Mesenchymal stem cell (in vitro differentiated cells and primary cell): Measurements from ENCODE around the gene PLEKHG2.

ENCODE experiments used
- DNase-seq: peaks from one replicate; pipeline ENCODE4 v3.0.0-alpha.2; 2013
- H2AFZ ChIP-seq: one replicate; pipeline ENCODE4 v1.6.1; 2013; ENCODE audit warnings: low read depth, mild to moderate bottlenecking, control low read depth, inconsistent platforms, low read length, moderate library complexity
- H2AK5ac ChIP-seq: 2 replicates; pipeline ENCODE4 v1.6.1; 2013; ENCODE audit warnings: low read length, moderate library complexity, mild to moderate bottlenecking, inconsistent platforms; ENCODE audit not compliant: severe bottlenecking
- H2BK120ac ChIP-seq: one replicate; pipeline ENCODE4 v1.6.1; 2013; ENCODE audit warnings: low read depth, mild to moderate bottlenecking, inconsistent platforms, low read length, moderate library complexity
- H2BK12ac ChIP-seq, 2 experiments: one replicate each; pipeline ENCODE4 v1.6.1; 2013; ENCODE audit warnings: inconsistent platforms in 2 of 2, low read length in 2 of 2, mild to moderate bottlenecking in 2 of 2, moderate library complexity in 2 of 2, control low read depth in 1 of 2
- H2BK15ac ChIP-seq: one replicate; pipeline ENCODE4 v1.6.1; 2013; ENCODE audit warnings: mild to moderate bottlenecking, low read depth, inconsistent platforms; ENCODE audit not compliant: poor library complexity, severe bottlenecking
- H2BK5ac ChIP-seq: 2 replicates; pipeline ENCODE4 v1.6.1; 2013; ENCODE audit warnings: low read depth, mild to moderate bottlenecking, low read length, control low read depth, inconsistent platforms; ENCODE audit not compliant: poor library complexity, severe bottlenecking
- H3K14ac ChIP-seq, 2 experiments: one replicate each; pipeline ENCODE4 v1.6.1; 2013; ENCODE audit warnings: inconsistent platforms in 2 of 2, low read length in 2 of 2, control low read depth in 1 of 2, mild to moderate bottlenecking in 1 of 2, moderate library complexity in 1 of 2
- H3K18ac ChIP-seq, 2 experiments: one replicate each; pipeline ENCODE4 v1.6.1; 2013; ENCODE audit warnings: inconsistent platforms in 2 of 2, low read length in 2 of 2, control low read depth in 1 of 2, low read depth in 1 of 2, mild to moderate bottlenecking in 1 of 2
- H3K23ac ChIP-seq, 2 experiments: one replicate each; pipeline ENCODE4 v1.6.1; 2013; ENCODE audit warnings: inconsistent platforms in 2 of 2, low read length in 2 of 2, mild to moderate bottlenecking in 2 of 2, moderate library complexity in 2 of 2, control low read depth in 1 of 2
- H3K27ac ChIP-seq: 2 replicates; pipeline ENCODE4 v1.5.1; 2013; ENCODE audit warnings: mild to moderate bottlenecking, moderate library complexity, low read length, control low read depth, inconsistent platforms; ENCODE audit not compliant: poor library complexity, severe bottlenecking
- H3K27me3 ChIP-seq, 2 experiments: 2 replicates each; pipeline versions ENCODE4 v1.6.1 to v1.7.0; 2013; ENCODE audit warnings: low read length in 2 of 2, mild to moderate bottlenecking in 2 of 2, moderate library complexity in 2 of 2, control low read depth in 1 of 2, inconsistent platforms in 1 of 2; ENCODE audit not compliant: control insufficient read depth in 1 of 2, insufficient read depth in 1 of 2
- H3K36me3 ChIP-seq, 2 experiments: 2 replicates each; pipeline versions ENCODE4 v1.6.1 to v1.7.0; 2013; ENCODE audit warnings: low read length in 2 of 2, control low read depth in 1 of 2, inconsistent platforms in 1 of 2, low read depth in 1 of 2, mild to moderate bottlenecking in 1 of 2; ENCODE audit not compliant: insufficient read depth in 2 of 2, control insufficient read depth in 1 of 2
- H3K4ac ChIP-seq, 2 experiments: one replicate each; pipeline ENCODE4 v1.6.1; 2013; ENCODE audit warnings: inconsistent platforms in 2 of 2, low read length in 2 of 2, mild to moderate bottlenecking in 2 of 2, moderate library complexity in 2 of 2, control low read depth in 1 of 2, low read depth in 1 of 2
- H3K4me1 ChIP-seq: 2 replicates; pipeline ENCODE4 v1.6.1; 2013; ENCODE audit warnings: low read depth, low read length, control low read depth; ENCODE audit not compliant: control insufficient read depth, insufficient read depth
- H3K4me2 ChIP-seq: 2 replicates; pipeline ENCODE4 v1.6.1; 2013; ENCODE audit warnings: low read length, mild to moderate bottlenecking, inconsistent platforms; ENCODE audit not compliant: poor library complexity, severe bottlenecking
- H3K4me3 ChIP-seq, 2 experiments: 2 replicates each; pipeline versions ENCODE4 v1.5.1 to v1.7.0; 2013; ENCODE audit warnings: low read length in 2 of 2, mild to moderate bottlenecking in 2 of 2, control low read depth in 1 of 2, low read depth in 1 of 2; ENCODE audit not compliant: insufficient read depth in 1 of 2
- H3K79me1 ChIP-seq: replicated peaks from 2 replicates; pipeline ENCODE4 v1.6.1; 2013; ENCODE audit warnings: mild to moderate bottlenecking, control low read depth, low read length, inconsistent platforms; ENCODE audit not compliant: poor library complexity, severe bottlenecking
- H3K9ac ChIP-seq: 2 replicates; pipeline ENCODE4 v1.7.0; 2013; ENCODE audit warnings: mild to moderate bottlenecking, low read length, moderate library complexity
- H3K9me3 ChIP-seq: 2 replicates; pipeline ENCODE4 v1.7.0; 2013; ENCODE audit warnings: mild to moderate bottlenecking, low read length; ENCODE audit not compliant: control insufficient read depth
- H4K8ac ChIP-seq: one replicate; pipeline ENCODE4 v1.6.1; 2013; ENCODE audit warnings: inconsistent platforms, mild to moderate bottlenecking, low read length, moderate library complexity
- H4K91ac ChIP-seq: one replicate; pipeline ENCODE4 v1.6.1; 2013; ENCODE audit warnings: mild to moderate bottlenecking, low read length, inconsistent platforms
- WGBS: methylation state at CpG from one replicate; pipeline ENCODE4 v1.1.7; 2013; ENCODE audit warnings: mixed read lengths; 5-methylcytosine and 5-hydroxymethylcytosine counted together

Gene PLEKHG2

DNA sequence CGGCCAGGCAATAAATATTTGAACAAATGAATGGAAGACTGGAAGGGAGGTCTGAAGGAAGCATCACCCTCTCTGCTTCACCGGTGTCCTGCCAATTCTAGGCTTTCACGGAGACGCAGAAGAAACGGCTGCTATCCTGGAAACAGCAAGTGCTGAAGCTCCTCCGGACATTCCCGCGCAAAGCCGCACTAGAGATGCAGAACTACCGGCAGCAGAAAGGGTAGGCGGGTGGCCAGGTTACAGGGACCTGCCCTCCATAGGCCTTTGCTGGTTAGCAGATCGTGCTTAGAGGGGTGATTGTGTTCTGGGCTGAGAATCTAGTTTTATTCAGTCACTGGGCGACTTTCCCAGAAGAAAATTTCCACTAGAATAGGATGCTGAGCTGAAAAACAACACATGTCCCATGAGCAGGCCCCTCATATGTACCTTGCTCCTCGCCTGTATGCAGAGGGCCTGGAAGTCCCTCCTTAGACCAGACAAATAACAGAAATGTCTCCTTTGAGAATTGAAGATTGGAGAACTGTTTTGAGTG, 32.5 kb upstream of the PLEKHG2 start:
- no peaks in the 10 kb centered on the region for H3K9me3 ChIP-seq
- H3K18ac ChIP-seq = no peak overlapping the region
- H3K14ac ChIP-seq = no peak overlapping the region
- no peak overlapping the region for H3K23ac ChIP-seq
- H3K36me3 ChIP-seq = peaks cover 93 to 98% of the 10 kb centered on the region in 2 experiments
- no peaks in the 10 kb centered on the region for H3K27me3 ChIP-seq
- no peak overlapping the region for H2BK12ac ChIP-seq
- no peak overlapping the region for H2AK5ac ChIP-seq
- no peak overlapping the region for H4K8ac ChIP-seq
- no peak overlapping the region for H4K91ac ChIP-seq
- WGBS = 98% methylated on average over 13 of the region's 14 CpGs
- H3K27ac ChIP-seq = no peak overlapping the region
- H2BK5ac ChIP-seq = no peak overlapping the region
- H2AFZ ChIP-seq = no peak overlapping the region
- no peak overlapping the region for H3K4me3 ChIP-seq
- no peak overlapping the region for H3K4ac ChIP-seq
- H2BK15ac ChIP-seq = no peak overlapping the region
- no peak overlapping the region for H3K4me2 ChIP-seq
- peaks cover 19% of the 10 kb centered on the region for H3K79me1 ChIP-seq
- H3K4me1 ChIP-seq = no peaks in the 10 kb centered on the region
- H2BK120ac ChIP-seq = no peak overlapping the region
- DNase-seq = no peak
- peak overlapping the region; percentile 65 for H3K9ac ChIP-seq

DNA sequence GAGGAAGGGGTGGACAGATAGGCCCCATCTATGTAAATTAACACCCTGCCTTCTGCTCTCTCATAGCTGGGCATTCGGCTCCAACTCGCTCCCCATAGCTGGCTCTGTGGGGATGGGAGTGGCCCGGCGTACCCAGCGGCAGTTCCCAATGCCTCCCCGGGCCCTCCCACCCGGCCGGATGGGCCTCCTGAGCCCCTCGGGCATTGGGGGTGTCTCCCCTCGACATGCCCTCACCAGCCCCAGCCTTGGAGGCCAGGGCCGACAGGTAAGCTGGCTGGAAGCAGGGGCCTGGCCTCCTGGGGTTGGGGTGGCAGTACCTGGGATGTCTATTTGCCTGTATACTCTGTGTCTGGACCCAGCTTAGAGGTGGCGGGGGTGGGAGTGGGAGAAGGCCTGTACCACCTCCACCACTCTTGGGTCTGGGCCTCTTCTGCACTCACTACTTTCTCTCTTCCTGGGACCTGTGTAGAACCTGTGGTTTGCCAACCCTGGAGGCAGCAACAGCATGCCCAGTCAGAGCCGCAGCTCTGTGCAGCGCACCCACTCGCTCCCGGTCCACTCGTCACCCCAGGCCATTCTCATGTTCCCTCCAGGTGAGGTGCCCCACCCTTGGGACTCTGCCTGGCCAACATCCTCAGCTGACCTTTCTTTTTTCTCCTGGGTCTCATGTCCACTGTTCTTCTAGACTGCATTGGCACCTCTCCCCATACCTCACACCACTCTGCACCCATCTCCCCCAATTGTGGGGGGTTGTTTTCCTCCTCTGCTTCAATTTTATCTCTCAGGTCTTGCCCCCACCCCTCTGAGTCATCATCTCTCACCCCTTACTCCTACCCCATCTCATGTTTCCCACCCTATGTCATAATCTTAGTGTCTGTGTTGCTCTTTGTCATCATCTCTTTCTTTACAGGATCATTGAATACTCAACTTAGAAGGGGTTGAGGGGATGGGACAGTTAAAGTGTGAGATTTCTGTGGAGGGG, 31.7 kb upstream of the PLEKHG2 start:
- Histone ChIP-seq H2BK15ac (no peak overlapping the region), H2BK5ac (no peak overlapping the region), H4K91ac (no peak overlapping the region), H2AK5ac (no peak overlapping the region), H2AFZ (no peak overlapping the region), H2BK12ac (no peak overlapping the region), H3K79me1 (peaks cover 14% of the 10 kb centered on the region), H3K27ac (no peak overlapping the region), H4K8ac (no peak overlapping the region), H3K4ac (no peak overlapping the region), H2BK120ac (no peak overlapping the region), H3K9ac (peak overlapping the region; percentile 65), H3K4me1 (peaks cover 3% of the 10 kb centered on the region), H3K4me3 (no peak overlapping the region), H3K23ac (no peak overlapping the region), H3K4me2 (no peak overlapping the region), H3K27me3 (no peaks in the 10 kb centered on the region), H3K18ac (no peak overlapping the region), H3K9me3 (no peaks in the 10 kb centered on the region), H3K36me3 (peaks cover 93 to 98% of the 10 kb centered on the region in 2 experiments), H3K14ac (no peak overlapping the region)
- WGBS = 98% methylated on average over 15 of the region's 17 CpGs
- no peak for DNase-seq

DNA sequence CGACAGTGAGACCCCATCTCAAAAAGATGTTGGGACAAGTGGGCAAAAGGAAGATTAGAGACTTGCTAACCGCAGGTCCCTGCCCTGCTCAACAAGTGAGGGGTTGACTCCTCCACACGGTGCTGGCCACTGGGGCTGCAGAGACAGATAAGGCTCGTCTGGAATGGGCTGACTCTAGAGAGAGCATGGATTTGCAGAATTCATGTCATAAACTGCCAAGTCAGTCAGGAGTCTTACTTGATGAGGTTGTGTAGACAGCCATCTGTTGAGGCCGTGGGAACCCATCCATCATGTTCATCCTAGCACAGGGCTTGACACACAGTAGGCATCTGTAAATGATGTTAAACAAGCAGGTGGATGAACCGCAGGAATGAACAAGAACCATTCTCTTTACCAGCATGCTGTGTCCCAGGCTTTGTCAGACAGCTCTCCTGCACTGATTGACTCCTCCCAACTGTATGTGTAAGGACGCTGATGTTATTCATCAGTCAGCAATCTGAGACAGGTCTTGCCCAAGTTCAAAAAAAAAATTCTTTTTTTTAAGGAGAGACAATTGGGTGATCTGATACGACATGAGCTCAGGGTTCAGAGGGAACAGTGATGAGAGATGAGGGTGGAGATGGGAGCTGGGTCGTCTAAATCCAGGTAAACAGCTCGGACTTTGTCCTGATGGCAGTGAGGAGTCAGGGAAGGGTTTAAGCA, 30.4 kb upstream of the PLEKHG2 start:
- H3K4me2 ChIP-seq = no peak overlapping the region
- DNase-seq = no peak
- no peak overlapping the region for H2BK5ac ChIP-seq
- H3K36me3 ChIP-seq = peaks cover 93 to 98% of the 10 kb centered on the region in 2 experiments
- H3K27me3 ChIP-seq = no peaks in the 10 kb centered on the region
- H4K8ac ChIP-seq = no peak overlapping the region
- H2AFZ ChIP-seq = no peak overlapping the region
- H3K9ac ChIP-seq = peak overlapping the region; percentile 5
- H3K14ac ChIP-seq = no peak overlapping the region
- no peak overlapping the region for H3K4me3 ChIP-seq
- H3K23ac ChIP-seq = no peak overlapping the region
- no peak overlapping the region for H4K91ac ChIP-seq
- peaks cover 5% of the 10 kb centered on the region for H3K4me1 ChIP-seq
- H3K27ac ChIP-seq = no peak overlapping the region
- H3K79me1 ChIP-seq = peaks cover 9% of the 10 kb centered on the region
- H2BK12ac ChIP-seq = no peak overlapping the region
- WGBS = 95% methylated on average over 10 of the region's 10 CpGs
- no peak overlapping the region for H3K18ac ChIP-seq
- no peaks in the 10 kb centered on the region for H3K9me3 ChIP-seq
- no peak overlapping the region for H3K4ac ChIP-seq
- no peak overlapping the region for H2BK120ac ChIP-seq
- H2AK5ac ChIP-seq = no peak overlapping the region
- no peak overlapping the region for H2BK15ac ChIP-seq
